Measurements from ENCODE around the gene PRSS57. TPM values are rescaled to one million over a fixed set of nuclear protein-coding genes. Genes with fewer than 3 reads are reported as not detected.

The PRSS57 gene
- polyA plus RNA-seq, 3 donors = 0.16 to 1.4 (median 0.78) TPM

DNA sequence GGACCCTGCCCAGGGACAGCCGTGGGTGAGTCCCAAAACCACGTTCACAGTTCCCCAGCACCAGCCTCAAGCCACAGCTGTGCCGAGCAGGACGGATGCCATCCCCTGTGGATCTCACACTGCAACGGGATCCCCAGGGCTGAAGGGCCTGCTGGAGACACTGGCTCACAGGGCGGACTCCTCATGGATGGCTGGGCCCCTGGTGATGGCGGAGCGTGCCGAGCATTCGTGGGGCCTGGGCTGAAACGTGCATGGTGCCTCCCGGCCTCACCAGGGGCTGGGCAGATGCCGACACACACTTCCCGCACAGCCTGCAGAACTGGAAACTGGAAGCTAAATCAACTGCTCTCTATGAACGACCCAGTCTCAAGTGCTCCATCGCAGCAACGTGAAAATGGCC lies 41.8 kb downstream of the PRSS57 start:
- H2AFZ ChIP-seq (ENCODE audit: insufficient read depth, low read depth, low read length, poor library complexity, severe bottlenecking) = no peak overlapping the region
- H3K27me3 ChIP-seq (ENCODE audit: control insufficient read depth in 2 of 2, insufficient read depth in 2 of 2, low read length in 2 of 2) = no peaks in the 10 kb centered on the region
- Mint-ChIP-seq H3K4me3 (no peak overlapping the region), H3K27me3 (ENCODE audit: low read depth in 3 of 3) (no peaks in the 10 kb centered on the region), H3K36me3 (peaks cover 31 to 76% of the 10 kb centered on the region in 2 donors), H3K4me1 (peaks cover 8% of the 10 kb centered on the region), H3K9me3 (no peaks in the 10 kb centered on the region), H3K27ac (peak overlapping the region in 1 of 7 donors; percentile 82)
- H3K36me3 ChIP-seq (replicated peaks in 1 of 2; ENCODE audit: control insufficient read depth in 1 of 2, insufficient read depth in 2 of 2, low read length in 2 of 2) = peaks cover 72 to 87% of the 10 kb centered on the region in 2 donors
- intact Hi-C loops (cut with micrococcal nuclease) = no loop called here
- H3K4me3 ChIP-seq (replicated peaks in 1 of 3; ENCODE audit: low read depth in 2 of 3, low read length in 3 of 3) = no peak overlapping the region
- H3K9ac ChIP-seq (ENCODE audit: insufficient read depth, low read length, poor library complexity, severe bottlenecking) = no peak overlapping the region
- DNase-seq = no peak
- peaks cover 78% of the 10 kb centered on the region for H3K79me2 ChIP-seq (ENCODE audit: insufficient read depth, low read length)
- no peaks in the 10 kb centered on the region for H3K9me3 ChIP-seq (replicated peaks in 1 of 2; ENCODE audit: control insufficient read depth in 1 of 2, insufficient read depth in 1 of 2, low read length in 2 of 2)
- 96% methylated on average over 15 of the region's 17 CpGs for WGBS (ENCODE audit: insufficient coverage)
- H3K4me2 ChIP-seq (replicated peaks; ENCODE audit: extremely low read depth, low read length, poor library complexity, severe bottlenecking) = no peak overlapping the region
- TF ChIP-seq, protein P1, sequence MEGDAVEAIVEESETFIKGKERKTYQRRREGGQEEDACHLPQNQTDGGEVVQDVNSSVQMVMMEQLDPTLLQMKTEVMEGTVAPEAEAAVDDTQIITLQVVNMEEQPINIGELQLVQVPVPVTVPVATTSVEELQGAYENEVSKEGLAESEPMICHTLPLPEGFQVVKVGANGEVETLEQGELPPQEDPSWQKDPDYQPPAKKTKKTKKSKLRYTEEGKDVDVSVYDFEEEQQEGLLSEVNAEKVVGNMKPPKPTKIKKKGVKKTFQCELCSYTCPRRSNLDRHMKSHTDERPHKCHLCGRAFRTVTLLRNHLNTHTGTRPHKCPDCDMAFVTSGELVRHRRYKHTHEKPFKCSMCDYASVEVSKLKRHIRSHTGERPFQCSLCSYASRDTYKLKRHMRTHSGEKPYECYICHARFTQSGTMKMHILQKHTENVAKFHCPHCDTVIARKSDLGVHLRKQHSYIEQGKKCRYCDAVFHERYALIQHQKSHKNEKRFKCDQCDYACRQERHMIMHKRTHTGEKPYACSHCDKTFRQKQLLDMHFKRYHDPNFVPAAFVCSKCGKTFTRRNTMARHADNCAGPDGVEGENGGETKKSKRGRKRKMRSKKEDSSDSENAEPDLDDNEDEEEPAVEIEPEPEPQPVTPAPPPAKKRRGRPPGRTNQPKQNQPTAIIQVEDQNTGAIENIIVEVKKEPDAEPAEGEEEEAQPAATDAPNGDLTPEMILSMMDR (IDR thresholded peaks at IDR 0.05) = no peak
- no peaks in the 10 kb centered on the region for H3K4me1 ChIP-seq (ENCODE audit: control insufficient read depth in 1 of 2, insufficient read depth in 2 of 2, low read length in 2 of 2)
- no peak overlapping the region for H3K27ac ChIP-seq (ENCODE audit: low read depth in 1 of 2, low read length in 2 of 2)
- H4K20me1 ChIP-seq (ENCODE audit: insufficient read depth, low read length) = peaks cover 100% of the 10 kb centered on the region

DNA sequence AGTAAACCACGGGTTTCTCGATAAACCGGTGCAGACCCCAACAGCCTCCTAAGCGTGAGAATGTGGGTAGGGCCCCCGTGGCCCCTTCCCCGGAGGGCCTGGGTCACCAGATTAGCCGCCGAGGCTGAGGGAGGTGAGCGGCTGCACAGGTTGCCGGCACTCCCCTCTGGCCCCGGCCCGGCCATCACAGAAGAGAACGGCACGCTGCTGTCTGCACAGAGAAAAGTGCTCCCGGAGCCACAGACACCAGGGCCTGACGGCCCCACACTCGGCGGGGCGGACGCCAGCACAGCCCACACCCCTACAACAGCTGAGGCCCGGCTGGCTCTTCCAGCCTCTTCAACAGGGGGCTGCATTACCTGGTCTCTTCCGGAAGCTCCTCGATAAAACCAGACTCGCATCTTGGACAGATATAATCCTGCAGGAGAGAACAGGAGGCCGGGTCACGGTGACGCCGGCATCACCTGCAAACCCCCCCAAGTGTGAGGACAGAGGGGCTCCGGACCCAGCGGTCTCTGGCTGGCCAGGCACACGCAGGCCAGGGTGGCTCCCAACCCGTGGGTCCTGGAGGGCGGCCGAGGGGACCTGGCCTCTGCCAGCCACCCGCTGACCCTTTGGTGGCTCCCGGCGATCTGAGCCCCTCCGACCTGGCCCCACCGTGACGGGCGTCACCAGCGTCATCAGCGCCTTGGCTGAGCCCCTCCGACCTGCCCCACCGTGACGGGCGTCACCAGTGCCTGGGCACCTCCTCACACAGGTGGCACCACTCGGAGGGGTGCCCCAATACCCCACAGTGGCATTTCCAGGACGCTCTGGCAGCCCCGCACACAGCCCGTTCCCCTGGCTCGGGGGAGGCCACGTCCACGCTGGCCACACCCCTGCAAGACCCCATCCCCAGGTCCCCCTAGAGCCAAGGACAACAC lies 42.5 kb downstream of the PRSS57 start:
- no peaks in the 10 kb centered on the region for H3K9me3 ChIP-seq (replicated peaks in 1 of 2; ENCODE audit: control insufficient read depth in 1 of 2, insufficient read depth in 1 of 2, low read length in 2 of 2)
- H3K79me2 ChIP-seq (ENCODE audit: insufficient read depth, low read length) = peaks cover 71% of the 10 kb centered on the region
- H3K9ac ChIP-seq (ENCODE audit: insufficient read depth, low read length, poor library complexity, severe bottlenecking) = no peak overlapping the region
- Mint-ChIP-seq H3K27ac (no peak overlapping the region), H3K4me3 (no peak overlapping the region), H3K36me3 (peaks cover 33 to 79% of the 10 kb centered on the region in 2 donors), H3K9me3 (no peaks in the 10 kb centered on the region), H3K4me1 (peaks cover 8% of the 10 kb centered on the region), H3K27me3 (ENCODE audit: low read depth in 3 of 3) (no peaks in the 10 kb centered on the region)
- peaks cover 98% of the 10 kb centered on the region for H4K20me1 ChIP-seq (ENCODE audit: insufficient read depth, low read length)
- no peak for DNase-seq
- H3K4me1 ChIP-seq (ENCODE audit: control insufficient read depth in 1 of 2, insufficient read depth in 2 of 2, low read length in 2 of 2) = no peaks in the 10 kb centered on the region
- no peak overlapping the region for H3K4me3 ChIP-seq (replicated peaks in 1 of 3; ENCODE audit: low read depth in 2 of 3, low read length in 3 of 3)
- intact Hi-C loops (cut with micrococcal nuclease) = no loop called here
- H3K4me2 ChIP-seq (replicated peaks; ENCODE audit: extremely low read depth, low read length, poor library complexity, severe bottlenecking) = no peak overlapping the region
- no peak overlapping the region for H2AFZ ChIP-seq (ENCODE audit: insufficient read depth, low read depth, low read length, poor library complexity, severe bottlenecking)
- H3K36me3 ChIP-seq (replicated peaks in 1 of 2; ENCODE audit: control insufficient read depth in 1 of 2, insufficient read depth in 2 of 2, low read length in 2 of 2) = peaks cover 72 to 85% of the 10 kb centered on the region in 2 donors
- TF ChIP-seq, protein P1 (IDR thresholded peaks at IDR 0.05) = no peak
- H3K27ac ChIP-seq (ENCODE audit: low read depth in 1 of 2, low read length in 2 of 2) = no peak overlapping the region
- 95% methylated on average over 54 of the region's 54 CpGs for WGBS (ENCODE audit: insufficient coverage)
- H3K27me3 ChIP-seq (ENCODE audit: control insufficient read depth in 2 of 2, insufficient read depth in 2 of 2, low read length in 2 of 2) = no peaks in the 10 kb centered on the region

Data from CD14-positive monocyte (primary cell).